Fibroblast of villous mesenchyme (primary cell): ENCODE results near the gene ARHGEF17. TPM values are rescaled to one million over a fixed set of nuclear protein-coding genes. Genes with fewer than 3 reads are reported as not detected.

ENCODE experiments used
- DNase-seq: peaks from one replicate; pipeline ENCODE4 v3.0.0-alpha.2; 2010; ENCODE audit warnings: low read depth
- H3K4me3 ChIP-seq: 2 replicates; pipeline ENCODE4 v1.5.1; 2011; ENCODE audit warnings: low read depth, mild to moderate bottlenecking, low read length
- total RNA-seq: library from RNA; depleted of rRNA; stranded (reverse); fragments of >200 nt; gene quantifications from 2 replicates; pipeline ENCODE4 v1.2.3, GENCODE V29; 2012
- TF ChIP-seq, protein P1 (sequence below): IDR thresholded peaks from 2 replicates; pipeline ENCODE4 v1.5.1; 2012; ENCODE audit warnings: low read depth, mild to moderate bottlenecking, low read length; ENCODE audit not compliant: insufficient read depth

Gene ARHGEF17
- total RNA-seq, 1 donor: 71.2 TPM

DNA sequence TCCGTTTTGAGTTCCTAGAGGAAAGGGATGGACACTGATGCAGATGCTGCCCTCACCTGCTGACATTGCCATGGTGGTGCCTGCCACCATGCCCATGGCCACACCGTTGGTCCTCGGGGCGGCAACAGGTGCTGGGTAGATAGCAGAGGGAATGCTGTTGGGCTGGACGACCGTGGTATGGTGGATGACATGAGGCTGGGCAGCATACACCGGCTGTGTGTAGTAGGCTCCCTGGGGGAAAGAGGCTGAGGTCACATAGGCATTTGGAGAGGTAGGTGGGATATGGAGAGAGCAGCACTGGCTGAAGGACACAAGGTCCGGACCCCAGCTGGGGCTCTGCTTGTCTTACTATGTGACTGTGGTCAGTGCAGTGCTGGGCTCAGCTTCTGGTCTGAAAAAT, 101.4 kb downstream of the ARHGEF17 start:
- no peak overlapping the region for H3K4me3 ChIP-seq
- DNase-seq: no peak
- TF ChIP-seq, protein P1, sequence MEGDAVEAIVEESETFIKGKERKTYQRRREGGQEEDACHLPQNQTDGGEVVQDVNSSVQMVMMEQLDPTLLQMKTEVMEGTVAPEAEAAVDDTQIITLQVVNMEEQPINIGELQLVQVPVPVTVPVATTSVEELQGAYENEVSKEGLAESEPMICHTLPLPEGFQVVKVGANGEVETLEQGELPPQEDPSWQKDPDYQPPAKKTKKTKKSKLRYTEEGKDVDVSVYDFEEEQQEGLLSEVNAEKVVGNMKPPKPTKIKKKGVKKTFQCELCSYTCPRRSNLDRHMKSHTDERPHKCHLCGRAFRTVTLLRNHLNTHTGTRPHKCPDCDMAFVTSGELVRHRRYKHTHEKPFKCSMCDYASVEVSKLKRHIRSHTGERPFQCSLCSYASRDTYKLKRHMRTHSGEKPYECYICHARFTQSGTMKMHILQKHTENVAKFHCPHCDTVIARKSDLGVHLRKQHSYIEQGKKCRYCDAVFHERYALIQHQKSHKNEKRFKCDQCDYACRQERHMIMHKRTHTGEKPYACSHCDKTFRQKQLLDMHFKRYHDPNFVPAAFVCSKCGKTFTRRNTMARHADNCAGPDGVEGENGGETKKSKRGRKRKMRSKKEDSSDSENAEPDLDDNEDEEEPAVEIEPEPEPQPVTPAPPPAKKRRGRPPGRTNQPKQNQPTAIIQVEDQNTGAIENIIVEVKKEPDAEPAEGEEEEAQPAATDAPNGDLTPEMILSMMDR: no peak

DNA sequence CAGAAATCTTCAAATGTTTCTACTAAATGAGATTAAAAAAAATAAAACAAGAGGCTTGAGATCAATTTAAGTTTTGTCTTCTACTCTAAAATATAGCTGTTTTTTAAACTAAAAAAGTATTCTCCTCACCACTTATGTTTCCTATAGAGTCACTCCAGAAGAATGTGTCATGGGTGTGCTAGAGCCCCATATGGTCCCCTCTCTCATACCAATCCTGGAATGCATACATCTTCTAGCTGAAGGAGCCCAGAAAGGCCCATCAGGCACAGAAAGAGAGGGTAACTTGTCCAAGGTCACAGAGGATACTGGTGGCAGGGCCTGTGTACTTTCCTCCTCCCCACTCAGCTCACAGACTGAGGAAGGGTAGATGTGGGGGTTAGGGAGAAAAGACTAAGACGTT, 102.6 kb downstream of the ARHGEF17 start:
- no peak for DNase-seq
- TF ChIP-seq, protein P1: no peak
- H3K4me3 ChIP-seq: no peak overlapping the region

DNA sequence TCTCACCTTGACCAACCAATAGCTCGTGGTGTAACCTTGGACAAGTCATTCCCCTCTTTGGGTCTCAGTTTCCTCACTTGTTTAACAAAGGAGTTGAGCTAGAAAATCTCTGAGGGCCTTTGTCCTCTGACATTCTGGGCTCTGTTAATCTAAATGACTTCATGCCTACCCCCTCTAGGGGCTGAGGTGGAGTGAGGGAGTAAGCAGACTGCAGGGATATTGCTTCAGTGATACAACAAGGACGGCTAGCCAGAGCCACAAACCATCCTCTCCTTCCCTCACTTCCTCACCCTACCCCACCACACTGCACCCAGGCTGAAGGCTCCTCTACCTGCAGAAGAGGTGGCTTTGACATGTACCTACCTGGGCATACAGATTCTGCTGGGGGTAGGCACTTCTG, 103.0 kb downstream of the ARHGEF17 start:
- TF ChIP-seq, protein P1: no peak
- no peak for DNase-seq
- H3K4me3 ChIP-seq: no peak overlapping the region

DNA sequence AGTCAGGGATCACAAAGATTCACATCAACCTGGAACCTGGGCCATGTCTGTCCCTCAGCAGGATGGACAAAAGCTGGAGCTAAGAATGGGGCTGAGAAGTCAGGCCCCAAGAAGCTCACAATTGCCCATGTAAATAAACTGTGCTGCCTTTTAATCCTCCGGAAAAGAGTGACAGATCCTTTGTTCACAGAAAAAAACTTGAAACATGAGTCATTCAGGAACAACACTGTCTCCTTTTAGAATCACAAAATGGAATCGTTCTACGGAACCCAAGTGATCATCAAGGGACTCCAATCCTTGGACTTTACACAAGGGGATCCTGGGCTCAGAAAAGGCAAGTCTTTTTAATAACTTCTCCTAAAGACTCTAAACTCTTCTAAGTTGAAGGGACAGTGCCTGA, 104.2 kb downstream of the ARHGEF17 start:
- TF ChIP-seq, protein P1: no peak
- no peak overlapping the region for H3K4me3 ChIP-seq
- DNase-seq: no peak

DNA sequence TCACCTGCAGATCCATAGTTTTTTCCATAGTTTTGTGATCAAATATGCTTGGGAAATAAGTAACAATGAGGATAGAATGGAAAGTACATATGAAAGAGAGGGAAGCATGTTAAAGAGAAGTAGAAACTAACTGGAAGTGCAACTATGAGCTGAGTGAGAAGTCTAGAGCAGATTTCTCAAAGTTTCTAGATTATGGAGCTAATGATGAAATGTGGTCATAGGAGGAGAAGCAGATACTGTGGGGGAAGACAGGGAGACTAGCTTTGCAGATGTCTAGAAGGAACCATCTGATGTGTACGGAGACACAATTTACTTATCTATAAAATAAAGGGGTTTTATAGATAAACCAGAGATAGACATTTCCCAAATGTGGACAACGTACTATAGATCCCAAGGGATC, 105.2 kb downstream of the ARHGEF17 start:
- TF ChIP-seq, protein P1: no peak
- no peak overlapping the region for H3K4me3 ChIP-seq
- no peak for DNase-seq

DNA sequence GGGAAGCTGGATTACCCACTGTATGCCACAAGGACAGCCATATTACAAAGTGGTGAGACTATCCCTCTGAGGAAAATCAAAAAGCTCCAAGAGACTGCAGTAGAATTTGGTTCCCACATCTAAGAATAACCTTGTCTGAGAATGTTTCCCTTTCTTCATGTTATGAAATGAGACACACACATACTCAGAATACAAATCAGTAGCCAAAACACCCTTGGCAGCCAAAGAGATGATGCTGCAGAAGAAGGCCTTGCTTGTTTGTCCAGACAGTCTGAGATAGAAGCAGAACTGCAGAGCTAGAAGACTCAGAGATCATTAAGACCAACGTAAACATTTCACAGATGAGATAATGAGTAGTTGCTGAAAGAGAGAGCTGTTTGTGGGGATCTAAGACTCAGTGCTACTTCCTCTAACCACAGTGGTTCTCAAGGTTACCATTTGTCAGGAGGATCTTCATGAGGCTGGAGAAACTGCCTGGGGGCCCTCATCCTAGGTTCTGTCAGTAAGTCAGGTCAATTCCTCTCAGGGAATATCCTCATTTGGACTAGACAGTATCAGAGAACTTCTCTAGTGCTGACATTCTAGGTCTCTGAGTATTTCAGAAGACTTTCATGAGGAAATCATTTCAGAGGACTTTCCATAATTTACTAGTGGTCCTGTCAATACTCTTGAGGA, 107.0 kb downstream of the ARHGEF17 start:
- peak; percentile 90 for DNase-seq
- H3K4me3 ChIP-seq: no peak overlapping the region
- TF ChIP-seq, protein P1: no peak

DNA sequence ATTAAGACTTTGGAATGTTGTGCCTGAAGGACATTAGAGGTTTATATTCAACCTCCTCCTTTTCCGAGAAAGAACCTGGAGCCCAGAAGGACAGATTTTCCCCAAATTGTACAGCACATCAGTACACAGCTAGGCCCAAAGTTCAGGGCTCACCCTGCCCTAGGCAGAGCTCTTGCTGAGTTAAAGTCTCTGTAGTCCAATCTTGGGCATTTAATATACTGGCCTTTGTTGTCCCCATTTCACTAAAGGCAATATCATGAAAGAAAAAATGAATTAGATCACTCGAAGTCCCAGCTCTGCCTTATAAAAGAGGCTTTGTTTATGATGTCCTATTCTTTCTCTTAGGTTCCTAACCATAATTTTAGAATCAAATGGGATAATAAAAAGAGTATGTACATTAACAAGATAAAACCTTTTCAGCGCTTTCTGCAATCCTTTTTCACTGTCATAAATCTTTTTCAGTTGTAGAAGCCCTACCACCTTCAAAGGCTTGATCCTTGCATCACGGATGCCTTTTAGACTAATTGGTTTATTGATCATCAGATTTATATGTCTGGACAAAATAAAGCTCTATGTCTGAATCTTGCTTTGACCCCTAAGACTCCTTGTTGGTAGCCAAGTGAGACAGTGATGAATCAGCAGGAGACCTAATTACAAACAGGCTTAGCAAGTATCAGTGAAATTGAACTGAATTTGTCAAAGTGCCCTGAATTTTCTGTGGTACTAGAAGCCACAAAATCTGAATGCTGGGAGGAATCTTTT, 108.0 kb downstream of the ARHGEF17 start:
- TF ChIP-seq, protein P1: no peak
- no peak for DNase-seq

More for the DNA sequence above, 108.0 kb downstream of the ARHGEF17 start:
- no peak overlapping the region for H3K4me3 ChIP-seq
